ENCODE data around the gene SLC1A1. TPM values are rescaled to one million over a fixed set of nuclear protein-coding genes. Genes with fewer than 3 reads are reported as not detected.

SLC1A1 gene
- total RNA-seq: 0.59 TPM
- long read RNA-seq, partial matches to known transcripts: 0 of 5 reads
- long read RNA-seq, other reads (novel, unspliced or antisense): 4 of 5 reads

DNA sequence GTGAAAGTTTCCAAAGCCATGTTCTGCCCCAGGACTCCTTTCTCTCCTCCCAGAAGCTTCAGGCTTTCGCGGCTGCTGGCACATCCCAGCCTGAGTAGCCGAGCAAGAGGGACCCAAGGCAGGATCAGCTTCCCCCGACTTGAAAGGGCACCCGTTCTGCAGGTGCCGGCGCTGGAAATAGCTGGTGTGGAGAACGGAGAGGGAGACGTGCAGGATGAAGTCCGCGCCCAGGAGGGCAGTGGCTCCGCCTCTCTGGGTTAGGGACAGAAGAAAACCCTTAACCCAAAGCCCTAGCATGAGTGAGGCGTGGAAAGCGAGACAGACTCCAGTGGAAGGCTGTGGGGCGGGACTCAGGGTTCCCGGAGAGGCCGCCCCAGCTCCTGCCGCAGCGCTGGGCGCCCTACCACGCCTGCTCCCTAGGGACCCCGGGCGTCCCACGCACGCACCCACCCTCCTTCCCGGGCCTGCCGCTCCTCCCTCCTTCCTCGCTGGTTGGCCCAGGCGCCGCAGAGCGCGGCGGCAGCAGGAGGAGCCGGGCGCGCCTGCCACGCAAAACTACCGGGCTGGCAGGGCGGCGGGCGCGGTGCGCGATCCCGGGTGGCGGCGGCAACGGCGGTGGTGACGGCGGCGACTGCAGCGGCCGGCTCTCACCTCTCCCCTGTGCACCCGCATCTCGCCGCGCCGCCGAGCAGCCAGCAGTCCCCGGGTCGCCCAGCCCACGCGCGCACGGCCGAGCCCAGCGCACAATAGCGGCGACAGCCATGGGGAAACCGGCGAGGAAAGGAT lies at the start of gene SLC1A1:
SLC1A1 (plus strand) TSS at position 550 of the 786 bp plus-strand sequence; CDS start at position 762, 212 bp downstream.
- no peak for DNase-seq (ENCODE audit: low spot score)
- intact Hi-C loops (cut with DNase I): no loop called here

- intact Hi-C loops (cut with DNase I): no loop called here
- DNase-seq (ENCODE audit: low spot score): no peak
Observed at GRCh38 chr9:4442806-4443205, 47.5 kb upstream of the SLC1A1 start.

DNA sequence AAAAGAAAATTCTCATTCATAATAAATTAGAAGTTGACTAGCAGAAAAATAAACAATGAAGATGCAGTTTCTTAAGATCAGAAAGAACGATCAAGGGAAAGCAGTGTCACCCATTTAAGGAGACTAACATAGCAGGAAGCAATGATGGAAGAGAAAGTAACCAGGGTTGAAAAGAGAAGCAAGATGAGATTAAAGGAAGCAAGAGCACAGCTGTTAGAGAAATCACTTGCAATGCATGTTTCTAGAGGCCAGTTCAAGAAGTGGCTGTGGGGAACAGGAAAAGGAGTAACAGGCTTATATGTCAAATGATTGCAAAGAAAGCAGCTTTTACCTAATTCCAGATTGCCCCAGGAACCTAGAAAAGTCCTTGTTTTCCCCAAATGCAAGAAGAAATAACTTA lies 46.8 kb upstream of the SLC1A1 start:
- no peak for DNase-seq (ENCODE audit: low spot score)
- intact Hi-C loops (cut with DNase I): no loop called here

DNA sequence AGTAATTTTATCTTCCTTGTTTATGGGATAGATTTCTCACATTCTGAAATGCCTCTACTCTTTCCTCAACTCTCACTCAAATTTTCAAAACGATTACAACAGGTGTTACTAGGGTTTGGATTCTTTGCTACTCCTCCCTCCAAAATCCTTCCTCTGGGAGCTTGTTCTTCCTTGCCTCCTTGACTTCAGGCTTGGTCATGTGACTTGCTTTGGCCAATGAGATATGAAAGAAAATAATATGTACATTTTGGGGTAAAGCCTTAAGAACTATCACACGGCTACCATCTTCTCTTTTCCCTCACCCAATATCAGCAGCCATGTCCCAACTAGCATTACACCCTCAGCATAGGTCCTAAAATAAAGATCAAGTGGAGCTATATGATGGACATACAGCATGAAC lies 28.8 kb upstream of the SLC1A1 start:
- intact Hi-C loops (cut with DNase I): no loop called here
- no peak for DNase-seq (ENCODE audit: low spot score)

DNA sequence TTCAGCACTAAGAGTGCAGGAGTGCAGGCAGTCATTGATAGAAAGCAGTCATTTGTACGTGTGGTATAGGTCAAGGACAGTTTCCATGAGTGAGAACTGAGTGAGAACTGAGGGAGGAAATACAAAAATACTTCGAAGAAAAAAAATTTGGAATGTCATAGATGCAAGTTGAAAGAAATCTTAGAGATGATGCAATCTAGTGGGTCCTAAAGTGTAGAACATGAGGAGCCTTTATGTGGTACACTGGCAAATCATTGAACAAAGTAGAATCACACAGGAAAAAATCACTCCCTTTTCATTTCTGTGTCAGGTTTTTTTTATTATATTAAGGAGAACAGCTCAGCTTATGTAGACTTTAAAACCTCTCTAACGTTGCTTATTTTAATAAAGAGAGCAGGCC lies 26.4 kb upstream of the SLC1A1 start:
- intact Hi-C loops (cut with DNase I): no loop called here
- DNase-seq (ENCODE audit: low spot score): no peak

DNA sequence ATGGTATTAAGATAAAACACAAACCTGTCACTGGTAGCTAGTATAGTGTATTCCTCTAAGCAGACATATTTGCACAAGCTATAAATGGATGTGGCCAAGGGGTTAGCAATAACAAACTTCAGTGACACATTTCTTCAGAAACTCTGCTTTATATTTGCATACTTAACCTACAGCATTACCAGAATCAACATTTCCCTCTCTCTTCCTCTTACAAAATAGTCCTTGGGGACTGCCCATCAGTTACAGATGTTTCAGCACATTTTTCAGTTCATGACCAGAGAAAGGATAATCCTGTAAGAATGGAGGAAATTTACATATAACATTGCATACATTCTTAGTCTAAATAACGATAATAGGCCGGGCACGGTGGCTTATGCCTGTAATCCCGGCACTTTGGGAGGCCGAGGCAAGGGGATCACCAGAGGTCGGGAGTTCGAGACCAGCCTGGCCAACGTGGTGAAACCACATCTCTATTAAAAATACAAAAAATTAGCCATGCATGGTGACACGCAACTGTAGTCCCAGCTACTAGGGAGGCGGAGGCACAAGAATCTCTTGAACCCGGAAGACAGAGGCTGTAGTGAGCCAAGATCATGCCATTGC lies 25.3 kb upstream of the SLC1A1 start:
- DNase-seq (ENCODE audit: low spot score): no peak
- intact Hi-C loops (cut with DNase I): no loop called here

DNA sequence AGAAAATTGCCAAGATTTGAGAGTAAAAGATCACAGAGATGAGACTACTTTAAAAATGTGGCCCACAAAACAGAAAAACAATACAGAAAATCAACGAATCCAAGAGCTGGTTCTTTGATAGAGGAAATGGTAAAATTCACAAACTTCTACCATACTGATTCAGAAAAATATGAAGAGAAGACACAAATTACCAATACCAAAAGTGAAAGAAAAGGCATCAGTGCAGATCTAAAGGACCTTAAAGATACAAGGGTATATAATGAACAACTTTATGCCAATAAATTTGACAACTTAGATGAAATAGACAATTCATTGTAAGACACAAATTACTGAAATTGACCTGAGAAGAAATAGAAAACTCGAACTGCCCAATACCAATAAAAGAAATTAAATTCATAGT lies 24.4 kb upstream of the SLC1A1 start:
- intact Hi-C loops (cut with DNase I): no loop called here
- no peak for DNase-seq (ENCODE audit: low spot score)

DNA sequence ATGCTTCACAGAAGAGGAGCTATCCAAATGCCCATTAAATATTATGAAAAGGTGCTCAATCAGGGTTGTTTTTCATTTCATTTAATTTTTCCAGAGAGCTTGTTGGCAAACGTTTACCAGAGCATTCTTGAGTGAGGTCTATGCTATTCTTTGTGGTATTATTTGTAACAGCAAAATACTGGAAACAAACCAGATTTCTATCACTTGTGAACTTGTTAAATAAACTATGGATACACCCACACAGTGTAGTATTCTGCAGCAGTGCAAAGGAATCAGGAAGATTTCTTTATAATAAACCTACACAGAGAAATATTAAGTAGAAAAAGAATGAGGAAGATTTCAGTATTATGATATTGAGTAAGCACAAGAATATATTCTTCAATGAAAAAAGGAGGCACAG lies 15.0 kb upstream of the SLC1A1 start:
- no peak for DNase-seq (ENCODE audit: low spot score)
- intact Hi-C loops (cut with DNase I): no loop called here

DNA sequence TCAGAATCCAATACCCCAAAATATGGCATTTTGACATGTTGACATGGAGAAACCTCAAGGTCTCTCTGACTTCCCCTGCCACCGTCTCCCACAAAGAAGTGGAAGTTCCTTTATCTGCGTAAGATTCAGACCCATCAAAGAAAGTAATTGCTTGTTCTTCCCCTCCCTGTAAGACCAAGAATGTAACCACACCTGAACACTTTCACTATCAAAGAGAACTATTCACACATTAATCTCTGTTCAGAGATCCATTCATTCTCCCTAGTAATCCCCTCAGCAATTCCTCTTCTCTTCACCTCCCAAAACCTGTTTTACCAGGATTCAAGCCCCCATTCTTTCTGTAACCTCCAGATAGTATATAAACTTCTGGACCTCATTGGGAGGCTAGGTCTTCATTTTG lies 4.1 kb upstream of the SLC1A1 start:
- no peak for DNase-seq (ENCODE audit: low spot score)
- intact Hi-C loops (cut with DNase I): no loop called here

DNA sequence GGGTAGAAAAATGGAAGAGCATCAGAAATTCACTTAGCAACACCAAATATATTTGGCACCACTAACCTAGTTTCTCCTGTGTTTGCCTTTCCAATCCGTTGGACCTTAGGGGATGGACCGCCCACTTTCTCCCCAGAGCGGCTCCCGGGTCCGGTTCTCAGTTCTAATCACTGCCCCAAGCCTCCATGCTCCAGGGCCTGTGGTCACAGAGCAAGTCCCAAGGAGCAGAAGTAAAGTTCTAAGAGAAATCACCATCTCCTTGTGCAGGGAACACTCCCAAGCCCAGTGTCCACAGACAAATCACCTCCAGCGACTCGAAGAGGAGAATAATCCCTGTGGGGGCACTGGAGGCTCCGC lies 728 bp upstream of the SLC1A1 start:
- intact Hi-C loops (cut with DNase I): no loop called here
- DNase-seq (ENCODE audit: low spot score): no peak

DNA sequence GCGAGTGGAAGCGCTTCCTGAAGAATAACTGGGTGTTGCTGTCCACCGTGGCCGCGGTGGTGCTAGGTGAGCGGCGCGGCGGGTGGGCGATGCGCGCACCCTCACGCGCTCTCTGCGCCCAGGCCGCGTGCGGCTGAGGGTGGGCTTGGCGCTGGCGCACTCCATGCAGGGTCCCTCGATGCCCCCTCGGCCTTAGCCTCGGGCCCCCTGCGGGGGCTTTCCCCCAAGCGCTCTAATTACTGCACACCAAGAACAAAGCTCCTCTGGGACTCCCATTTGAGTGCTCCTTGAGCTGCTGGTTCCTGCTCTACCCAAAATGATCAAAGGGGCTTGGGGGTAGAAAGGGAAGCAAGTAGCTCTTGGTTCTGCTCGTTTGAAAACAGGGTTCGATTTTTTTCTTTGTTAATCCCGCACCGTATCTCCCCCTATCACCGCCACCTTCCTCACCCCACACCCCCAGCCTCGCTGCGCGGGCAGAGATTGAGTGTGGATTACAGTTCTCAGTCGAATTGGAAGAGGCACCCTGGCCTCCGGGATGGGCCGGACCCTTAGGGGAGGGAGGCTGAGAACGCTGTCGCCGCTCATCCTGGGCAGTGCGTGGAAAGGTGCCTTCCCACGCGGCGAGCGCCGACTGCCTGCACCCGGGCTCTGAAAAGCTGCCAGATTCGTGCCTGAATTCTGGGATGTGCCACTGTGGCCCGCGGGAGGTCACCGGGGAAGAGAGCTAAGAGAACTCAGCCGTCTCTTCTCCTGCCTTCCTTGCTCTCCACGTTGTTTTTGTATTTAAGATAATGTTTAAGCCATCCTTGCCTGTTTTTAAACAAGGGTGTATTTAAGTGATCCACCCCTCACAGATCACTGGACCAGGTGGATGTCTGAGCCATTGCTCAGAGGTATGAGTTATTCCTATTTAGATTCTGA lies 697 bp downstream of the SLC1A1 start:
- intact Hi-C loops (cut with DNase I): no loop called here
- DNase-seq (ENCODE audit: low spot score): no peak

GRCh38 chr9:4491626-4491975 lies 1.3 kb downstream of the SLC1A1 start:
- intact Hi-C loops (cut with DNase I): no loop called here
- DNase-seq (ENCODE audit: low spot score): no peak

DNA sequence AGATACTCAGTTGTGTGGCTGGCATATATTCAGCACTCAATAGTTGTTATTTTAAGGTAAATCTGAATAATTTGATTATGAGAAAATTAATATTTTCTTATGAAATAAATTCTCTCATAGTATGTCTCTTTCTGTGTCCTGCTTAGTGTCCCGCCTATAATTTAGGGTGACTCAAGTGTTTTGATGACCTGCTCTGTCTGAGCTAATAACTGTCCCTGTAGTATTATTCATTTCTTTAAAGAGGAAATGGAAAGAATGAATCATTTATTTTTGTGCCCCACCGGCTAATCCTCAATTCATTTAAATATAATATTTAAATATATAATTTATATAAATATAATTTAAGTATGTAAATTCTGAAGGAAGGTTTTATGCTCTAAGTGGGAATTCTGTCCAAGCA lies 4.1 kb downstream of the SLC1A1 start:
- intact Hi-C loops (cut with DNase I): no loop called here
- DNase-seq (ENCODE audit: low spot score): no peak

- no peak for DNase-seq (ENCODE audit: low spot score)
- intact Hi-C loops (cut with DNase I): no loop called here
Observed at GRCh38 chr9:4494806-4495205, 4.5 kb downstream of the SLC1A1 start.

DNA sequence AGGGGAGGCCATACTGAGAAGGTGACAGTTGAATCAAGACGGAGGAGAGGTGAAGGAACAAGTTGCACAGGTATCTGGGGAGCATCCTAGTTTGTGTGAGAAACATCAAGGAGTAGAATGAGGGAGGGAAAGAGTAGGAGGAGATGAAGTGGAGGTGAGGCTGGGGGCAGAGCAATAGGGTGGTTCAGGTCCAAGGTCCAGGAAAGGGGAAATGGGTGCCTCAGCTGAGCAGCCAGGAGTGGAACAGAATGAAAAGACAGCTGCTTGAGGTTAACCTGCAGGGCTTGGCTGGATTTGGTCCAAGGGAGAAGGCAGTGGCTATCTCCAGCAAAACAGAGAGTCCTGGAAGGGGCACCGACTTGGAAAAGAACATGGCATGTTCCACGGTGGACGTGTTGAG lies 5.3 kb downstream of the SLC1A1 start:
- DNase-seq (ENCODE audit: low spot score): no peak
- intact Hi-C loops (cut with DNase I): no loop called here

DNA sequence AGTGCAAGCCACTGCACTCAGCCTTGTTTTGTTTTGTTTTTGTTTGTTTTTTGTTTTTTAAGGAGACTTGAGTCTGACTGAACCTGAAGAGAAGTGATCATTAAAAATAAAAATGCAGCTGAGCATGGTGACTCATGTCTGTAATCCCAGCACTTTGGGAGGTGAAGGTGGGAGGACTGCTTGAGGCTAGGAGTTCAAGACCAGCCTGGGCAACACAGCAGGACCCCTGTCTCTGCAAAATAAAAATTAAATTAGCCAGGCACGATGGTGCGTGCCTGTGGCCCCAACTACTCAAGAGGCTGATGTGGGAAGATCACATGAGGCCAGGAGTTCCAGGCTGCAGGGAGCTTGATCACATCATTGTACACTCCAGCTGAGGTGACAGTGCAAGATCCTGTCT lies 6.2 kb downstream of the SLC1A1 start:
- no peak for DNase-seq (ENCODE audit: low spot score)
- intact Hi-C loops (cut with DNase I): no loop called here

- DNase-seq (ENCODE audit: low spot score): no peak
- intact Hi-C loops (cut with DNase I): no loop called here
Observed at GRCh38 chr9:4497395-4497794, 7.1 kb downstream of the SLC1A1 start.

- intact Hi-C loops (cut with DNase I): no loop called here
Observed at GRCh38 chr9:4497855-4498254, 7.6 kb downstream of the SLC1A1 start.

DNA sequence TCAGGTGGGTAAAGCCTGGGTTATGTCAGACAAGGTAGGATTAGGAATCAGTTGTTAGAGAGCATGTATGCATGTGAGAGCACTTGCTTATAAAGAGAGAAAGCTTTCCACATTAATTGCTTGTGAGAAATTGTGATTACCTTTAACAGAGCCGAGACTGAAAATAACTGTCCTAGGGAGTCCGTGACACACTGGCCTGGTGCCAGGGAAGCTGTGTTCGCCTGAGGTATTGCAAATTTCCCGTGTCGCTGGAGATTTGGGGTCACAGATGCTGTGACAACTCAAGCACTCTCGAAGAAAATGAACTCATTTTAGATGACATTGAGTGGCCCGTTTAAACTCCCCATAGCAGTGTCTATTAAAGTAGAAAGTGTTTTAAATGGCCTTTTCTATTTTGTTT lies 9.6 kb downstream of the SLC1A1 start:
- no peak for DNase-seq (ENCODE audit: low spot score)
- intact Hi-C loops (cut with DNase I): no loop called here

More at GRCh38 chr9:4497855-4498254, 7.6 kb downstream of the SLC1A1 start:
- no peak for DNase-seq (ENCODE audit: low spot score)

DNA sequence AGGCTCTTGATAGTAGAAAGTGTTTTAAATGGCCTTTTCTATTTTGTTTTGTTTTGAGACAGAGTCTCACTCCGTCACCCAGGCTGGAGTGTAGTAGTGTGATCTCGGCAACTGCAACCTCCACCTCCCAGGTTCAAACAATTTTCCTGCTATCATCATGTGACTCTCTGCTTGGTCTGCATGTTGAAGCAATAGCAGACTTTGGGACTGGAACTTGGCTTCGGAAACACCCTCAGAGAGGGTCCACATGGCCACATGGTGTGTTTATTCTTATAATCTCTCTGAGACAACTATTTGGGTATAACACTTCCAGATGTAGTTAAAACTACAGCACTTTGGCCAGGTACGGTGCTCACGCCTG lies 10.9 kb downstream of the SLC1A1 start:
- intact Hi-C loops (cut with DNase I): no loop called here
- no peak for DNase-seq (ENCODE audit: low spot score)

GRCh38 chr9:4502444-4502843 lies 12.2 kb downstream of the SLC1A1 start:
- DNase-seq (ENCODE audit: low spot score): no peak
- intact Hi-C loops (cut with DNase I): no loop called here

Measured in cardiac septum (tissue), 1 donor.